SK-N-SH (cell line): ENCODE data around the gene AHR.

Experiments used
- CTCF ChIP-seq: fragments of 200-600 bp; sonication (generic); IDR thresholded peaks from 2 replicates; pipeline ENCODE4 v1.6.1; 2017; ENCODE audit warnings: antibody characterized with exemption, mild to moderate bottlenecking, moderate library complexity
- EP300 ChIP-seq, 2 experiments: IDR thresholded peaks; 2 replicates each; pipeline versions ENCODE4 v1.4.0 to v1.6.1; 2012; ENCODE audit warnings: borderline replicate concordance in 1 of 2, low read depth in 1 of 2, low read length in 1 of 2
- MAX ChIP-seq: IDR thresholded peaks from 2 replicates; pipeline ENCODE4 v1.4.0; 2012; ENCODE audit warnings: low read depth
- NRF1 ChIP-seq: IDR thresholded peaks from 2 replicates; pipeline ENCODE4 v1.6.1; 2012; ENCODE audit warnings: low read depth, mild to moderate bottlenecking, low read length
- RAD21 ChIP-seq: IDR thresholded peaks from 2 replicates; pipeline ENCODE4 v1.6.1; 2012; ENCODE audit warnings: mild to moderate bottlenecking, low read length

- TF ChIP-seq CTCF (no peak), MAX (no peak), RAD21 (no peak), NRF1 (no peak), EP300 (IDR thresholded peaks at IDR 0.05; ENCODE audit: borderline replicate concordance in 1 of 2, low read depth in 1 of 2, low read length in 1 of 2) (no peak)
These were observed 37.7 kb downstream of the AHR start for GRCh38 chr7:17336168-17336567.
